T-helper 22 cell (primary cell): Measurements from ENCODE around the gene ST3GAL5.
A peak's percentile ranks its signal among the peaks of the same experiment; 100 is the strongest.
"Not testable (repeated sequence)": the region's sequence is repeated elsewhere in the genome, so short reads cannot be mapped to it uniquely, and the experiment has no call there.

ENCODE experiments used
- DNase-seq: peaks from one replicate; pipeline ENCODE4 v3.0.0-alpha.2; 2020; ENCODE audit warnings: low read depth

ST3GAL5 gene

DNA sequence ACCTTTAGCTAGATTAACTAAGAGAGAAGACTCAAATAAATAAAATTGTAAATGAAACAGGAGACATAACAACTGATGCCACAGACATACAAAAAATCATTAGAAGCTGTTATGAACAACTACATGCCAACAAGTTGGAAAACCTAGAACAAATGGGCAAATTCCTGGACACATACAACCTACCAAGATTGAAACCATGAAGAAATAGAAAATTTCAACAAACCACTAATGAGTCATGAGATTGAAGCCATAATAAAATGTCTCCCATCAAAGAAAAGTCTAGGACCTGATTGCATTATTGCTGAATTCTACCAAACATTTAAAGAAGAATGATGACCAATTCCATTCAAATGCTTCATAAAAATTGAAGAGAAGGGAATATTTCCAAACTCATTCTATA, 54.3 kb downstream of the ST3GAL5 start:
- no peak for DNase-seq

DNA sequence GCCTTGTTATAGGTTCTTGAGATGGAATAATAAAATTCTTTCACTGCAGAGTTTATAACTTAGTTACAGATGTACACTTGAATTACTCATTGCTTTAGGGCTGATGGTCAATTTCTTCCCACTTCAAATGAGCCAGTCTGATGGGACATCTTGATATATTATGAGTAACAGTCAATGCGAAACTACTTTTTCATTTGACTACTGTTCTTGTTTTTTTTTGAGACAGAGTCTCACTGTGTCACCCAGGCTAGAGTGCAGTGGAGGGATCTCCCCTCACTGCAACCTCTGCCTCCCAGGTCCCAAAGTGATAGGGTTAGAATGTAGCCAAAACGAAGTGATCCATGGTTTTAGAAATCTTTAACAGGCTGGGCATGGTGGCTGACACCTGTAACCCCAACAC, 57.1 kb downstream of the ST3GAL5 start:
- no peak for DNase-seq

- no peak for DNase-seq
Measured at GRCh38 chr2:85830645-85831044, 58.1 kb downstream of the ST3GAL5 start.

DNA sequence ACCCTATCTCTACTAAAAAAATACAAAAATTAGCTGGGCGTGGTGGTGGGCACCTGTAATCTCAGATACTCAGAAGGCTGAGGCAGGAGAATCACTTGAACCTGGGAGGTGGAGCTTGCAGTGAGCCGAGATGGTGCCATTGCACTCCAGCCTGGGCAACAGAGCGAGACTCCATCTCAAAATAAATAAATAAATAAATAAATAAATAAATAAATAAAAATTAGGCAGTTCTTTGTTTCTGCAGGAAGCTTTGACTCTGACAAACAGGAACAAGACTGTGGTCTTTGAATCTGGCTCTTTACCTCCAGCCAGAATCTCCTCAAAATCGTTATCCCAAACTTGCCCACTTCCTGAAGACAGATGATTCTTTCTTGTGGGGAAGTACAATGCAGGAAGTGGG, 59.4 kb downstream of the ST3GAL5 start:
- not testable (repeated sequence) for DNase-seq

DNA sequence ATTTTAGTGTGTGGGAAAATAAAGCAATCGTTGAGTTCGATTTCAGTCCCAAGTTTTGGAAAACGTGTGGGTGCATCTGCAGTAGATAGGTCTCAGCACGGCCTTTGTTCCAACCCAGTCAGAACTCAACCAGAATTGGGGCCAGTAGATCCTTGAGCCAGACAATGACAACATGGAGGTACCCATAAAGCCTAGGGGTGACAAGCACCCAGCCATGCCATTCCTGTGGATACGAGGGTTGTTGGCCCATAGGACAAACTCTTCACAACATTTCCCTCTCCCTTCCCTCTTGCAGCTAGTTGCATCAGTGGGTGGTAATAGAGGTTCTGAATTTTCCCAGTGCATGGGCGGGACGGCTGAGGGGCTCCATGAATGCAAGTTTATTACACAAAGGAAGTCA, 60.1 kb downstream of the ST3GAL5 start:
- DNase-seq, result no peak

GRCh38 chr2:85827879-85828569, 60.8 kb downstream of the ST3GAL5 start:
- DNase-seq, result no peak

- DNase-seq, result peak; percentile 54
Measured at GRCh38 chr2:85826990-85827878, 61.6 kb downstream of the ST3GAL5 start.

- DNase-seq, result no peak
Measured at GRCh38 chr2:85823951-85824350, 64.8 kb downstream of the ST3GAL5 start.

DNA sequence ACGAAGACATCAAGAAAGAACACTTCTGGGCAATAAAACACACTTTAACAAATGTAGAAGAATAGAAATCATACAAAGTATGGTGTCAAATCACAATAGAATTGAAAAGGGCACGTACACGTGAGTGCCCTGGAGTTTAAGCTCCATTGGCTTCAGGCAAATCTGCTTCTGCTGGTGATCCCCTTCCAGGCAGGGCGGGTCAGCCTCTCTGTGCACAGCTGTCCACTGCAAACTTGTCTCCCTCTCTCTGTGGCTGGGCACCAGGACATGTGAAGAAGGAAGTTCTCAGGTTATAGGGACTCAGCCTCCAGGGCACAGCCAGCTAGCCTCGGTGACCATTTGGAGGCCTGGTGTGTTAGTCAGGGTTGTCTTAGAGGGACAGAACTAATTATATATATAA, 66.0 kb downstream of the ST3GAL5 start:
- no peak for DNase-seq

- no peak for DNase-seq
Measured at GRCh38 chr2:85819811-85820510, 68.8 kb downstream of the ST3GAL5 start.

DNA sequence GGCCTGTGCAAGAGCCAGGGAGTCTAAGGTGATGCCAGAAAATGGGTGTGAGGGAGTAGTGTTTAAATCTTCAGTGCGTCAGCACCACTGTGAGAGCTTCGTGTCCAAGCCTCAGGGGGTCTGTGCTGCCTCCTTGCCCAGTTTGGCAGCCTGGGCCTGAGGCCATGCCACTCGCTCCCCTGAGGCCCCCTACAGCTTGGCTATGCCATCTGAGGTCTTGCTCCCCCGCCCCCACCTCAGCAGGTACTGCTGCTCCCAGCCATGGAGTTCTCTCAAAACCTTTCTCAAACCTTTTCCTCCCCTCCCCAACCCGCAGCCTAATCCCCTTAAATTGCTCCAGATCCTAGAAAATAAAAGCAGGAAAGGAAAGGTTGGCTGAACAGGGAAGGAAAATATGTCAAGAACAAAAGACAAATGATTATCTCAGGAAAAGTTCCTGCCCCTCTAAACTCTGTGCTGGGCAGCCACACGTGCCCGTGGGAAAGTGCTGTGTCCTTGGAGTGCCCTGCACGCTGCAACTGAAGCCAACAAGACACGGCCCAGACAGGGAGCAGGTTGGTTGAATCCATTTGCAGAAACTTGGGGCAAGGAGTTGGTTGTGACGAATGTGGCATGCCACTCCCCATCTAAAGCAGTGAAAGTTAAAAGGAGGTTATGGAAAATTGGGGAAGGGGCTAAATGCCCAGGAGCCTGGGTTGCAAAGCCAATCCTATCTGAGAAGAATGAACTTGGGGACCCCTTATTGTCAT, 73.8 kb downstream of the ST3GAL5 start:
- no peak for DNase-seq

- peak; percentile 30 for DNase-seq
Measured at GRCh38 chr2:85813982-85814801, 74.6 kb downstream of the ST3GAL5 start.

GRCh38 chr2:85813211-85813981, 75.4 kb downstream of the ST3GAL5 start:
- no peak for DNase-seq

DNA sequence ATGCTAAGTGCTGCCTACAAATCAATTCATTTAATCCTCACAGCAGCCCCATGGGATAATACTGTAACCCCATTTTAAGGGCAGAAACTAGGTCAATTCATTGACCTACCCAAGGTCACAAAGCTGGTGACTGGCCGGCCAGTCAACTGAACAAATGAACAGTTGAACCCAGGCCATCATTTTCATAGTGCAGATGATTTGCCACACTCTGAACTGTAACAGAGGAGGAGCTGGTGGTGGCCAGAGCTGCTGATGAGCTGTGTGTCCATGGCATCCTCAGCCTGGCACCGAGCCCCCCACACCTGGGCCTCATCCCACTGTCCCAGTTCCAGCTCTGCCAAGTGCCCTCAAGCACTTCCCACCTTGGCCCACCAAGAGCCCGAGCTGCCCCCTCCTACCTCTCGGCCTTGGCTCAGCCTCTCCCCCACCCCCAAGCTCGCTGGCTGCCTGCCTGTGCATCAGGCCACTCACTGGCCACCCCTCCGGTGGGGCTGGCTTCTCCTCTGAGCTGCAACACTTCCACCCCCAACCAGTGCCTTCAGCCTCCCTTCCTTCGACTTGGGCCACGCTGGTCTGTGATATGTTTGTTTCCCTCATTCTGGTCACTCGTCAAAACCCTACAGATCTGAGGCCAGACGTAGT, 76.6 kb downstream of the ST3GAL5 start:
- DNase-seq, result no peak

DNA sequence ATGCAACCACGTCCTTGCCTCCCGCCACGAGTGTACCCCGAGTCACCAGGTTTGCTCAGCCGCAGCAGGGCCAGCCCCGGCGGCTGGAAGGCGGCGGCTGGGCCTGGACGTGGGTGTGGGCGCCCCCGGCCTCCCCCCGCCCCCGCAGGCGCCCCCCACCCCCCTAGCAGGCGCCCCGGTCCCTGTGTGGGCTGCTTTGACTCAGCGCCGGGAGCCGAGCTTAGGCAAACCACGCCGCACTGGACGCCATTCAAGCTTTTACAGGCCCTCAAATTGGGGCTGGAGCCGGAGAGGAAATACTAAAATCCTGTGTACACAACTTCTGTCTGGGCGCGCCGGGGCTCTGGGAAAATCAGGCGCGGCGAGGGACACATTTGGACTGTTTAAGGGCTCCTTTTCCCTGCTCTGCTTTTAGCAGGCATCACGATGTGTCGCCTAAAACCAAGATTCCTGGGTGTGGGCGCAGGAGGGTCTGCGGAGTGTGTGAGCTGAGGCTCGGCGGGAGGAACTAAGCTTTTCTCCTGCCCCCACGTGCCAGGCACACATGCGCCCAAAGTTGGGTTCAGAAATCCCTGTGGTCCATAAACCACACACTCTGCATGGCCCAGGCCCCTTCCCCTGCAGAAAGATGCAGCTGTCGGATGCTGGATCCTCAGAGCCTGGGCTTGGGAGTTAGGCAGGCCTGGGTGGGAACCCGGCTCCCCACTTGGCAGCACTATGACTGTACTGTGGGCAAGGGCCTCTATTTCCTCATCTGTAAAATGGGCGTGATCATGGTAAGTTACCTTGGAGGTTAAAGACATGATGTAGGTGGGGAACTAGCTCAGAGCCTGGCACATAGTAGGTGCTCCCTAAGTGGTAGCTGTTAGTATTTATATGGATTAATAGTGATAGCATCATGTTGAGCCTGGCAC, 77.4 kb downstream of the ST3GAL5 start:
- no peak for DNase-seq

DNA sequence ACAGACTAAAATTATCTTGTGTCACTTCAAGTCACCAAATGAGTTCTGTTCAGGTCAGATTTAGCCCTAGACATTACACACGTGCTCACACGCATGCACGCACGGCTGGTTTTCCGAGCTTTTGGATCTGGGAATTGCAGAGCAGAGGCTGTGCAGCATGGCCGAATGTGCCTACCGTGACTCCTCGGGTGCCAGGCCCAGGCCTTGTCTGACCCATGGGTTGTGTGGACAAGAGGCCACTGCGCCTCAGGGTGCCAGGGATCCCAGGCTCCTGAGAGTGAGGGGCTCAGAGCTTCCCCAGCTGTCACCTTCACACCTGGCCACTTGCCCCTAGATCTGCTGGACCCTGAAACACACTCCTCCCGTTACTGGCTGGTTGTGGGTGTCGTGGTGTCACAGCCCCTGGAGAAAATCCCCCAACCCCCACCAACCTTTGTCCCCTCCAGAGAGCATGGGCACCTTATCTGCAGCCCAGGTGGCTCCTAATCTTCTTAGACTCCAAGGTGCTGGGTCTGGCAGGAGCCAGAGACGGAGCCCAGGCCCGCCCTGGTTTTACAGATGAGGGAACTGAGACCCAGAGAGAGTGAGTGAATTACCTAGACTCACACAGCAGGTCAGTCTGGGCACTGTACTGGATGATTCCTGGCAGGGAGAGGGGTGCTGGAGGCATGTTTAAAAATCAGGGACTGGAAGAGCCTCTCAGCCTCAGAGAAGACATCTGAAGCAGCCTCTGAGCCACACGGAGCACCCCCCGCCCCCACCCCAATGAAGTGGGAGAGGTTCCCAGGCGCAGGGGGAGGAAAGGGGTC, 78.2 kb downstream of the ST3GAL5 start:
- no peak for DNase-seq

- DNase-seq, result no peak
Measured at GRCh38 chr2:85807756-85808155, 81.0 kb downstream of the ST3GAL5 start.
